CD4-positive, alpha-beta T cell treated with Interleukin-4 for 1 hour (primary cell): ENCODE results near the gene PCDHB9.
"Not testable (repeated sequence)": the region's sequence is repeated elsewhere in the genome, so short reads cannot be mapped to it uniquely, and the experiment has no call there.

Experiments
- DNase-seq, 2 donors: peaks; one replicate each; pipeline ENCODE4 v3.0.0-alpha.2; 2020 to 2022

PCDHB9 gene

GRCh38 chr5:141186897-141187512 lies at the start of gene PCDHB9:
PCDHB9 (plus strand) TSS chr5:141187161; CDS start chr5:141187319, 158 bp downstream.
- peak in 1 of 2 donors; percentile 36 for DNase-seq

GRCh38 chr5:141137346-141137745 lies 49.6 kb upstream of the PCDHB9 start:
- DNase-seq: not testable (repeated sequence)

- DNase-seq: no peak
Observed at GRCh38 chr5:141149812-141150211, 37.1 kb upstream of the PCDHB9 start, which contains the start of gene PCDHB6. PCDHB6 (plus strand) TSS chr5:141150057; CDS start chr5:141150258, 201 bp downstream.

GRCh38 chr5:141150224-141150992 lies 36.6 kb upstream of the PCDHB9 start:
- no peak for DNase-seq

- no peak for DNase-seq
Observed at GRCh38 chr5:141150993-141151325, 36.0 kb upstream of the PCDHB9 start.

- DNase-seq: not testable (repeated sequence)
Observed at GRCh38 chr5:141151632-141152031, 35.3 kb upstream of the PCDHB9 start.

DNA sequence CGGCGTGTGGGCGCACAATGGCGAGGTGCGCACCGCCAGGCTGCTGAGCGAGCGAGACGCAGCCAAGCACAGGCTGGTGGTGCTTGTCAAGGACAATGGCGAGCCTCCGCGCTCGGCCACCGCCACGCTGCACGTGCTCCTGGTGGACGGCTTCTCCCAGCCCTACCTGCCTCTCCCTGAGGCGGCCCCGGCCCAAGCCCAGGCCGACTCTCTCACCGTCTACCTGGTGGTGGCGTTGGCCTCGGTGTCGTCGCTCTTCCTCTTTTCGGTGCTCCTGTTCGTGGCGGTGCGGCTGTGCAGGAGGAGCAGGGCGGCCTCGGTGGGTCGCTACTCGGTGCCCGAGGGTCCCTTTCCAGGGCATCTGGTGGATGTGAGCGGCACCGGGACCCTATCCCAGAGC lies 34.9 kb upstream of the PCDHB9 start:
- not testable (repeated sequence) for DNase-seq

DNA sequence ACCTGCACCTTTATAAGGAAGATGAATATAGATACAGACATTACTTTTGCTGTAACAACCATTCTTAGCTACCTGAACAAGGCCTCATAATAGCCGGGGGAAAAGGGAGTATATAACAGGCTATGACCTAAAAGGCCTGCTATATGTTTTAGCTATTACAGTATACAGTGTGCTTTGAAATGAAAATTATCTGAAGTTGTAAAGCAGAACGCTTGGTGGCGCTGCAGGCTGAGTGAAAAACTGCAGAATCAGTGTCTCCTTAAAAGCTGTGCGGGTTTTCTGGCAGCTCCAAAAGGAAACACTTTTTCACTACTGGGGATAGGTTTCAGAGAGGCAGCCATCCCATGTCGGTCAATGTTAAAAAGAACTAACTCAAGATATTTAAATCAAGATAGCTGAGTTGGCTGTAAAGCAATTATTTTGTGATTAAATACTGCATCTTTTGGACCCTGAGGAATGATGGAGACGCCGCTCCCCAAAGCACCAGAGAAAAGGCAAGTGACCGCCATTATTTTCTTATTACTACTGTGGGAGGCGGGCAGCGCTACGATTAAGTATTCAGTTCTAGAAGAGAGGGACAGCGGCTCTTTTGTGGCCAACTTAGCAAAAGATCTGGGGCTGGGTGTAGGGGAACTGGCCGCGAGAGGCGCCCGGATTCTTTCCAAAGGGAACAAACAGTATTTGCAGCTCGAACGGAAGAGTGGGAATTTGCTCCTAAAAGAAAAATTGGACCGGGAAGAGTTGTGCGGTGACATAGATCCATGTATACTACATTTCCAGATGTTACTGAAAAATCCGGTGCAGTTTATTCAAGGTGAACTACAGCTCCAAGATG lies 31.2 kb upstream of the PCDHB9 start:
- DNase-seq: no peak

- not testable (repeated sequence) for DNase-seq
Observed at GRCh38 chr5:141157356-141157755, 29.6 kb upstream of the PCDHB9 start.

DNA sequence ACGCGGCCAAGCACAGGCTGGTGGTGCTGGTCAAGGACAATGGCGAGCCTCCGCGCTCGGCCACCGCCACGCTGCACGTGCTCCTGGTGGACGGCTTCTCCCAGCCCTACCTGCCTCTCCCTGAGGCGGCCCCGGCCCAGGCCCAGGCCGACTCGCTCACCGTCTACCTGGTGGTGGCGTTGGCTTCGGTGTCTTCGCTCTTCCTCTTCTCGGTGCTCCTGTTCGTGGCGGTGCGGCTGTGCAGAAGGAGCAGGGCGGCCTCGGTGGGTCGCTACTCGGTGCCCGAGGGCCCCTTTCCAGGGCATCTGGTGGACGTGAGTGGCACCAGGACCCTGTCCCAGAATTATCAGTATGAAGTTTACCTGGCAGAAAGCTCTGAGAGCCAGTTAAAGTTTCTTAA lies 29.1 kb upstream of the PCDHB9 start:
- DNase-seq: not testable (repeated sequence)

- peak in 1 of 2 donors; percentile 18 for DNase-seq
Observed at GRCh38 chr5:141172381-141173204, 14.4 kb upstream of the PCDHB9 start, which contains the start of gene PCDHB7. PCDHB7 (plus strand) TSS chr5:141172644; CDS start chr5:141172836, 192 bp downstream.

- not testable (repeated sequence) for DNase-seq
Observed at GRCh38 chr5:141174291-141175104, 12.5 kb upstream of the PCDHB9 start.

DNA sequence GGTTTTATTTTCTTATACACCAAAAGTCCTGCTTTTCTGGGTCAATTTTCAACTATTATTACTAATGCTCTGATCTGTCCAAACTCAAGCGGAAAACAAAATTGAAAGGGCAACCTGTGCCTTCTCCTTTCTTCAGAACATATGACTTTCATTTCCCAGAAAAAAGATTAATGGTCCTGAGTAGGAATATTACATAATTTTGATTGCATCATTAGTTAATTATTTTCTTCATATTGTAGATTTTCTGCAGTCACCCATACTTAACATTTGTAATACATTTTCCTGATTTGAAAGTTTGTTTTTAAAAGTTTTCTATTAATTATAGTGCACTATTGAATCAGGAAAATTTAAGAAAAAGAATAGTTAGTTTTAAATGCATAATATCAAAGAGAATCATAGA lies 11.0 kb upstream of the PCDHB9 start:
- no peak for DNase-seq

DNA sequence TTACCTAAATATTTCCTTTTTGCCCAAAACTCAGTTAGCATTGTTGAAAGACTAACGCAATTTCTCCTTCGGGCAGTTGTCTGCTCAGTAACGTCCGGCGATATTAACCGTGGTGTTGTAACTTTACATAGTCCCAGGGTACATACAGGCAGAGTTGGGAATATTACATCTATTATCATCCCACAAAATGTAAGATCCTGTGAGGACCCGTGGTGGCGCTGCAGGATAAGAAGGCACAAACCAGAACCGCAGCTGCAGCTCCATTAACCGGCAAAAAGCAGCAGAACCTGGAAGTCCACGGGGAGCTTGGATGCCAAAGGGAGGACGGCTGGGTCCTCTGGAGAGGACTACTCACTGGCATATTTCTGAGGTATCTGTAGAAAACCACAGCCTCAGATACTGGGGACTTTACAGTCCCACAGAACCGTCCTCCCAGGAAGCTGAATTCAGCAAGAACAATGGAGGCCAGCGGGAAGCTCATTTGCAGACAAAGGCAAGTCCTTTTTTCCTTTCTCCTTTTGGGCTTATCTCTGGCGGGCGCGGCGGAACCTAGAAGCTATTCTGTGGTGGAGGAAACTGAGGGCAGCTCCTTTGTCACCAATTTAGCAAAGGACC lies 9.3 kb upstream of the PCDHB9 start, which contains the start of gene PCDHB8:
Gene PCDHB8 (plus strand): TSS at position 214 of the 615 bp plus-strand sequence. CDS start 245 bp downstream, at position 459.
- not testable (repeated sequence) for DNase-seq

- DNase-seq: not testable (repeated sequence)
Observed at GRCh38 chr5:141179371-141179770, 7.6 kb upstream of the PCDHB9 start.

- DNase-seq: not testable (repeated sequence)
Observed at GRCh38 chr5:141179876-141180275, 7.1 kb upstream of the PCDHB9 start.

- DNase-seq: no peak
Observed at GRCh38 chr5:141180313-141180712, 6.6 kb upstream of the PCDHB9 start.

GRCh38 chr5:141182248-141182647 lies 4.7 kb upstream of the PCDHB9 start, which contains the start of gene PCDHB16:
PCDHB16 (plus strand) TSS chr5:141182387; CDS start chr5:141182560, 173 bp downstream.
- DNase-seq: no peak

GRCh38 chr5:141184117-141184855 lies 2.7 kb upstream of the PCDHB9 start:
- not testable (repeated sequence) for DNase-seq

- not testable (repeated sequence) for DNase-seq
Observed at GRCh38 chr5:141188682-141189081, 1.7 kb downstream of the PCDHB9 start.
